Neural cell (in vitro differentiated cells): Measurements from ENCODE around the gene ZMAT5. TPM values are rescaled to one million over a fixed set of nuclear protein-coding genes. Genes with fewer than 3 reads are reported as not detected.

ENCODE experiments used
- H2AFZ ChIP-seq: fragments of 200-600, 300-800 bp; sonication (generic), shearing (Covaris generic); 2 replicates; pipeline ENCODE4 v1.6.0; 2014; ENCODE audit warnings: low read depth, mild to moderate bottlenecking, antibody characterized with exemption, low read length, moderate library complexity
- H3F3A ChIP-seq: fragments of 200-600 bp; shearing (Covaris generic); 2 replicates; pipeline ENCODE4 v1.6.1; 2016; ENCODE audit warnings: mild to moderate bottlenecking, moderate library complexity, mixed read lengths, antibody characterized with exemption, low read length; ENCODE audit not compliant: insufficient read depth, poor library complexity, severe bottlenecking
- H3K27ac ChIP-seq: fragments of 200-600, 300-800 bp; sonication (generic), shearing (Covaris generic); 2 replicates; pipeline ENCODE4 v1.5.1; 2014; ENCODE audit warnings: mild to moderate bottlenecking, low read length, moderate library complexity
- H3K27me3 ChIP-seq: fragments of 300-800, 200-600 bp; sonication (generic), shearing (Covaris generic); 2 replicates; pipeline ENCODE4 v1.6.0; 2014; ENCODE audit warnings: mild to moderate bottlenecking, low read depth, low read length, moderate library complexity; ENCODE audit not compliant: insufficient read depth
- H3K36me3 ChIP-seq: fragments of 300-800, 200-600 bp; sonication (generic), shearing (Covaris generic); 2 replicates; pipeline ENCODE4 v1.5.1; 2014; ENCODE audit warnings: mild to moderate bottlenecking, antibody characterized with exemption, low read length, moderate library complexity; ENCODE audit not compliant: insufficient read depth
- H3K4me2 ChIP-seq: fragments of 300-800, 200-600 bp; sonication (generic), shearing (Covaris generic); 2 replicates; pipeline ENCODE4 v1.6.0; 2014; ENCODE audit warnings: mild to moderate bottlenecking, low read length
- H3K4me3 ChIP-seq: fragments of 300-800, 200-600 bp; sonication (generic), shearing (Covaris generic); 2 replicates; pipeline ENCODE4 v1.5.1; 2014; ENCODE audit warnings: mild to moderate bottlenecking, low read length, moderate library complexity
- H3K79me2 ChIP-seq: fragments of 200-600 bp; shearing (Covaris generic); replicated peaks from 2 replicates; pipeline ENCODE4 v1.6.0; 2014; ENCODE audit warnings: mild to moderate bottlenecking, low read length, moderate library complexity; ENCODE audit not compliant: insufficient read depth
- H3K9ac ChIP-seq: fragments of 300-800, 200-600 bp; sonication (generic), shearing (Covaris generic); 2 replicates; pipeline ENCODE4 v1.6.1; 2016; ENCODE audit warnings: mild to moderate bottlenecking, low read length, mixed read lengths
- H3K9me2 ChIP-seq: fragments of 200-600 bp; shearing (Covaris generic); 2 replicates; pipeline ENCODE4 v1.6.1; 2016; ENCODE audit warnings: mild to moderate bottlenecking, low read length, mixed read lengths; ENCODE audit not compliant: insufficient read depth
- H3K9me3 ChIP-seq: fragments of 200-600, 300-800 bp; sonication (generic), shearing (Covaris generic); 2 replicates; pipeline ENCODE4 v1.6.1; 2016; ENCODE audit warnings: mild to moderate bottlenecking, mixed run types, low read length, moderate library complexity, mixed read lengths
- H4K20me1 ChIP-seq: fragments of 200-600 bp; shearing (Covaris generic); 2 replicates; pipeline ENCODE4 v1.6.1; 2016; ENCODE audit warnings: mild to moderate bottlenecking, mixed run types; ENCODE audit not compliant: insufficient read depth
- EP300 ChIP-seq: fragments of 450-650 bp; conservative IDR thresholded peaks from 2 replicates; pipeline ENCODE4 v1.6.1; 2014; ENCODE audit warnings: antibody characterized with exemption, mild to moderate bottlenecking, moderate library complexity; ENCODE audit not compliant: poor library complexity, severe bottlenecking
- EZH2 ChIP-seq: fragments of 200-600, 300-800 bp; shearing (Covaris generic), sonication (generic); IDR thresholded peaks from 2 replicates; pipeline ENCODE4 v1.6.1; 2014; ENCODE audit warnings: antibody characterized with exemption, low read length, borderline replicate concordance, mild to moderate bottlenecking; ENCODE audit not compliant: insufficient read depth, poor library complexity, severe bottlenecking
- MXI1 ChIP-seq: fragments of 450-650 bp; conservative IDR thresholded peaks from 2 replicates; pipeline ENCODE4 v1.6.1; 2014; ENCODE audit warnings: antibody characterized with exemption, mild to moderate bottlenecking; ENCODE audit not compliant: poor library complexity, severe bottlenecking
- POLR2AphosphoS5 ChIP-seq: IDR thresholded peaks from 2 replicates; pipeline ENCODE4 v1.6.1; 2012
- RAD21 ChIP-seq: fragments of 450-650 bp; conservative IDR thresholded peaks from 2 replicates; pipeline ENCODE4 v1.6.1; 2014; ENCODE audit warnings: antibody characterized with exemption, mild to moderate bottlenecking, moderate library complexity
- SMC3 ChIP-seq: fragments of 450-650 bp; conservative IDR thresholded peaks from 2 replicates; pipeline ENCODE4 v1.6.1; 2014; ENCODE audit warnings: antibody characterized with exemption, mild to moderate bottlenecking, moderate library complexity; ENCODE audit not compliant: poor library complexity
- TAF1 ChIP-seq: IDR thresholded peaks from 2 replicates; pipeline ENCODE4 v1.6.1; 2012; ENCODE audit warnings: low read depth
- polyA plus RNA-seq: library from polyadenylated mRNA; depleted of rRNA; stranded (reverse); fragments of >200 nt; gene quantifications from 2 replicates; pipeline ENCODE4 v1.2.3, GENCODE V29; 2014
- TF ChIP-seq, protein P1 (sequence below): fragments of 450-650 bp; IDR thresholded peaks from 2 replicates; pipeline ENCODE4 v1.5.1; 2014; ENCODE audit warnings: antibody characterized with exemption, mild to moderate bottlenecking, moderate library complexity; ENCODE audit not compliant: poor library complexity, severe bottlenecking
- TF ChIP-seq, protein P2 (sequence below): IDR thresholded peaks from 2 replicates; pipeline ENCODE4 v1.6.1; 2012; ENCODE audit warnings: borderline replicate concordance

Gene ZMAT5
- polyA plus RNA-seq, 1 donor from 2014 or later = 54.9 TPM

DNA sequence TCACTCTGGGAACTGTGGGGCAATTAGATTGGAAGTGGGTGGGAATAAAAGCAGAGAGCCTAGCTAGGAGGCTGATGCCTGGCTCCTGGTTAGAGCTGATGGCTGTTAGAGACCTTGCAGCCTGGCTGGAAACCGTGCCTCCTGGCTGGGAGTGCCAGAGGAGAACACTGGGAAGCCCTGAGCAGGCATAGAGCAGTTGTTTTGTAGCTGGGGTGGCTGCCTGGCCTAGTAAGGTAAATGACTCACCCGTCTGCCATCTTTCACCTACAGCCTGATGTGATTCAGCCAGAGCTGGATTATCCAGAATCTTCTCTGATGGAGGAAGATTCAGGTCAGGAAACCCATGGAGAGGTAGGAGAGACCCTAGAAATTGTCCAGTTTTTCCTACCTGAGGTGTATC is 6.4 kb upstream of the ZMAT5 start:
- H4K20me1 ChIP-seq = no peaks in the 10 kb centered on the region
- no peak overlapping the region for H3K27ac ChIP-seq
- H3K27me3 ChIP-seq = no peaks in the 10 kb centered on the region
- no peak overlapping the region for H3K9ac ChIP-seq
- no peak overlapping the region for H2AFZ ChIP-seq
- H3K4me2 ChIP-seq = no peak overlapping the region
- no peaks in the 10 kb centered on the region for H3F3A ChIP-seq
- TF ChIP-seq POLR2AphosphoS5 (no peak), TAF1 (no peak), EP300 (no peak), EZH2 (no peak), SMC3 (no peak), RAD21 (no peak), MXI1 (no peak)
- TF ChIP-seq, protein P1, sequence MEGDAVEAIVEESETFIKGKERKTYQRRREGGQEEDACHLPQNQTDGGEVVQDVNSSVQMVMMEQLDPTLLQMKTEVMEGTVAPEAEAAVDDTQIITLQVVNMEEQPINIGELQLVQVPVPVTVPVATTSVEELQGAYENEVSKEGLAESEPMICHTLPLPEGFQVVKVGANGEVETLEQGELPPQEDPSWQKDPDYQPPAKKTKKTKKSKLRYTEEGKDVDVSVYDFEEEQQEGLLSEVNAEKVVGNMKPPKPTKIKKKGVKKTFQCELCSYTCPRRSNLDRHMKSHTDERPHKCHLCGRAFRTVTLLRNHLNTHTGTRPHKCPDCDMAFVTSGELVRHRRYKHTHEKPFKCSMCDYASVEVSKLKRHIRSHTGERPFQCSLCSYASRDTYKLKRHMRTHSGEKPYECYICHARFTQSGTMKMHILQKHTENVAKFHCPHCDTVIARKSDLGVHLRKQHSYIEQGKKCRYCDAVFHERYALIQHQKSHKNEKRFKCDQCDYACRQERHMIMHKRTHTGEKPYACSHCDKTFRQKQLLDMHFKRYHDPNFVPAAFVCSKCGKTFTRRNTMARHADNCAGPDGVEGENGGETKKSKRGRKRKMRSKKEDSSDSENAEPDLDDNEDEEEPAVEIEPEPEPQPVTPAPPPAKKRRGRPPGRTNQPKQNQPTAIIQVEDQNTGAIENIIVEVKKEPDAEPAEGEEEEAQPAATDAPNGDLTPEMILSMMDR = no peak
- TF ChIP-seq, protein P2, sequence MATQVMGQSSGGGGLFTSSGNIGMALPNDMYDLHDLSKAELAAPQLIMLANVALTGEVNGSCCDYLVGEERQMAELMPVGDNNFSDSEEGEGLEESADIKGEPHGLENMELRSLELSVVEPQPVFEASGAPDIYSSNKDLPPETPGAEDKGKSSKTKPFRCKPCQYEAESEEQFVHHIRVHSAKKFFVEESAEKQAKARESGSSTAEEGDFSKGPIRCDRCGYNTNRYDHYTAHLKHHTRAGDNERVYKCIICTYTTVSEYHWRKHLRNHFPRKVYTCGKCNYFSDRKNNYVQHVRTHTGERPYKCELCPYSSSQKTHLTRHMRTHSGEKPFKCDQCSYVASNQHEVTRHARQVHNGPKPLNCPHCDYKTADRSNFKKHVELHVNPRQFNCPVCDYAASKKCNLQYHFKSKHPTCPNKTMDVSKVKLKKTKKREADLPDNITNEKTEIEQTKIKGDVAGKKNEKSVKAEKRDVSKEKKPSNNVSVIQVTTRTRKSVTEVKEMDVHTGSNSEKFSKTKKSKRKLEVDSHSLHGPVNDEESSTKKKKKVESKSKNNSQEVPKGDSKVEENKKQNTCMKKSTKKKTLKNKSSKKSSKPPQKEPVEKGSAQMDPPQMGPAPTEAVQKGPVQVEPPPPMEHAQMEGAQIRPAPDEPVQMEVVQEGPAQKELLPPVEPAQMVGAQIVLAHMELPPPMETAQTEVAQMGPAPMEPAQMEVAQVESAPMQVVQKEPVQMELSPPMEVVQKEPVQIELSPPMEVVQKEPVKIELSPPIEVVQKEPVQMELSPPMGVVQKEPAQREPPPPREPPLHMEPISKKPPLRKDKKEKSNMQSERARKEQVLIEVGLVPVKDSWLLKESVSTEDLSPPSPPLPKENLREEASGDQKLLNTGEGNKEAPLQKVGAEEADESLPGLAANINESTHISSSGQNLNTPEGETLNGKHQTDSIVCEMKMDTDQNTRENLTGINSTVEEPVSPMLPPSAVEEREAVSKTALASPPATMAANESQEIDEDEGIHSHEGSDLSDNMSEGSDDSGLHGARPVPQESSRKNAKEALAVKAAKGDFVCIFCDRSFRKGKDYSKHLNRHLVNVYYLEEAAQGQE = no peak
- H3K4me3 ChIP-seq = no peak overlapping the region
- no peaks in the 10 kb centered on the region for H3K9me3 ChIP-seq
- no peaks in the 10 kb centered on the region for H3K36me3 ChIP-seq
- no peaks in the 10 kb centered on the region for H3K9me2 ChIP-seq
- peaks cover 2% of the 10 kb centered on the region for H3K79me2 ChIP-seq

DNA sequence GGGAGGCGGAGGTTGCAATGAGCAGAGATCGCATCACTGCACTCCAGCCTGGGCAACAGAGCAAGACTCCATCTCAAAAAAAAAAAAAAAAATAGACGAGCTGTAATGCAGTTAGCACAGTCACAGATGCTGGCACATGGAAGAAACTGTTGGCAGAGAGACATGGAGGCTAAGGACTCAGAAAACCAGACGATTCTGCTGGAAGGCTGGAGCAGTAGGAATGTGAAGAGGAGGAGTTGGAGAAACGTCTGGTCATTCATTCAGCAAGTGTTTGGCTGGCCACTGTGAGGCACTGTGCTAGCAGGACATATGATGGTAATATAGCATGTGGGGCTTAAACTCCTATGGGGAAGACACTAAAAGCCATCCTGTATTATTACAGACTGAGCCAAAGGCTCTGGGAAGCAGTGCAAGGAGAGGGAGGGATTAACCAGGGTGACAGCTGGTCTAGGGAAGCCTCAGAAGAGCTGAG is 5.4 kb upstream of the ZMAT5 start:
- Histone ChIP-seq H3K4me2 (no peak overlapping the region), H3K9me2 (no peaks in the 10 kb centered on the region), H3K79me2 (peaks cover 12% of the 10 kb centered on the region), H3F3A (no peaks in the 10 kb centered on the region), H3K36me3 (no peaks in the 10 kb centered on the region), H4K20me1 (no peaks in the 10 kb centered on the region), H3K4me3 (no peak overlapping the region), H3K9ac (no peak overlapping the region), H3K27ac (no peak overlapping the region), H3K27me3 (no peaks in the 10 kb centered on the region), H2AFZ (no peak overlapping the region), H3K9me3 (no peaks in the 10 kb centered on the region)
- TF ChIP-seq SMC3 (no peak), EP300 (no peak), MXI1 (no peak), TAF1 (no peak), EZH2 (no peak), POLR2AphosphoS5 (no peak)
- TF ChIP-seq, protein P1 = no peak
- TF ChIP-seq, protein P2 = no peak
